SKM-1 (cell line): ENCODE results near the gene SNTG2.

Experiments
- DNase-seq: peaks from one replicate; lab custom pipeline; 2025; ENCODE audit not compliant: unreplicated experiment; lab: John Stamatoyannopoulos, UW

The SNTG2 gene

GRCh38 chr2:951224-952006, 766 bp downstream of the SNTG2 start:
- DNase-seq, result no peak

- no peak for DNase-seq
Measured at GRCh38 chr2:953408-953807, 2.8 kb downstream of the SNTG2 start.

DNA sequence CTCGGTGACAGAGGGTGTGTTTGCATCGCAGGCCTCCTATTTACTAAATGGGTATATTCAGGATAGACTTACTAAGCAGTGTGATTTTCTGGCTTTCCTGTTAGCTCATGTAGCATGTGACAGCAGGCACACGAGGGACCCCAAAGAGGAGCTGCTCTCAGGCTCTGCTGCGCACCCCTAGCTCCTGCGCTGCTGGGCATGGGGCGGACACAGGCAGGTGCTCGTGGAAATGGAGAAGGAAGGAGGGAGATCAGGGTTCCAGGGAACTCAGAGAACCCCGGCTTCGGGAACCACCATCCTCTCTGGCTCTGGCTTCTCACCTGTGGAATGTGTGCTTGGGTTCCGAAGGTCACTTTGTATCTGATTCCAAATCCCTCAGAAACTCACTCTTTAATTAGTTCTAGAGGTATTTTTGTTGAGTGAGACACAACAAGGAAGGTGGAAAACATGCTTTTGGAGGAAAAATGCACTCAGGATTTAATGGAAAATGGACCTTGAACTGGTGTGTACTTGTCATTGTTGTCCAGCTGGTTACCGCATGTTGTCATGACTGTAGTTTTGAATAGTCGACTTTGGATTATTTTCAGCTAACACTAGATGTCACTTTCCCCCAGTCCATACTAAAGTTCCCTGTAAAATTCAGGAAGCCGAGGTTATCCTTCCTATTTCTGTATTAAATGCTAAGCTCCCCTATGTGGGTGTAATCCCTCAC, 3.5 kb downstream of the SNTG2 start:
- DNase-seq, result no peak

- no peak for DNase-seq
Measured at GRCh38 chr2:954687-955000, 4.0 kb downstream of the SNTG2 start.

GRCh38 chr2:955829-956731, 5.4 kb downstream of the SNTG2 start:
- DNase-seq, result no peak

DNA sequence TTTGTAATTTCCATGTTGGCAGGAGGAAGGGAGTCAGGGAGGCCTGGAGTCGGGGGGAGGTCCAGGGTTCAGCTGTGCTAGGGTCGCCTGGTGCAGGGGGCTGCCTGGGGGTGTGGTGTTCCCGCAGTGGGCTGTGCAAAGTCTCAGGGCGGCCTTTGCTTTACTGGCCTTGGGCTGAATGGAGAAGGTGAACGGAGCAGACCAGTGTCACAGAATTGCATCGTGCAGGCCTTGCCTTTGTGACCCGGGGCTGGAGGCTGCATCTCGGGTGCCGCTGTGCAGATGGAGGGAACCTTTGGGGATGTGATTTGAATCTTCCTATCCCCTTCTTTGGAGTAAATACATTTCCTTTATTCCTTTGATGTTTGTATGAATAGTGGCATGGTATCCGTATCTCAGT, 8.8 kb downstream of the SNTG2 start:
- no peak for DNase-seq

- no peak for DNase-seq
Measured at GRCh38 chr2:960061-960736, 9.6 kb downstream of the SNTG2 start.

DNA sequence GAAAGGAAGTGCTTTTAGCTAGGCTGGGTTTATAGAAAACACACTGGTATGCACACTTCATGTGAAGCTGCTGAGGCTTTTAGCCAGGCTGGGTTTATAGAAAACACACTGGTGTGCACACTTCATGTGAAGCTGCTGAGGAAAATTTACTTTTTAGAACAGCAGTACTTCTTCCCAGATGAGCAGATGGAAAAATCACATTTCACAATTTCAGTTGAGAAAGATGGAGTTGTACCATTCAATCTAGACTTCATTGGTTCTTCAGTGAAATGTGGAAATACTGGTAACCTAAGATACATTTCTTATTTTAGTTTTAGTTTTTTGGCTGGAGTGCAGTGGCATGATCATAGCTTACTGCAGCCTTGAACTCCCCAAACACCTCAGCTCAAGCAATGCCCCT, 11.1 kb downstream of the SNTG2 start:
- DNase-seq, result no peak

DNA sequence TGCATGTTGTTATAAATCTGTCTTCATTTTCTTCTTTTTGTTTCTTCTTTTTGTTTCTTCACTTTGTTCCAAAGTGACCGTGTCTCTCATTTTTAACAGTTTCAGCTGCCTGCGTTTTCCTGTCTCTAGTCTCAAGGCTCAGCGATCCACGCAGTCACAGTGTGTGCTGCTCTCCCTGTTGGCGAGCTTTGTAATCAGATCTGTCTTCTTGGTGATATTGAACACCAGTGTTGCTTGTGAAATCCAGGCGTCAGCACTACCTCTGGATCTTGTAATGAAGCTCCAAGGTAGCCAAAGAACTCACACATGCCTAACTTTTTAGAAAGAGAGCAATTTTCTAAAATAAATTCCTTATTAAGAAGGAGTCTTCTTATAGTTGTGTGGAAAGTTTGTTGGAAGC, 13.2 kb downstream of the SNTG2 start:
- no peak for DNase-seq

- DNase-seq, result no peak
Measured at GRCh38 chr2:964562-964961, 13.9 kb downstream of the SNTG2 start.

DNA sequence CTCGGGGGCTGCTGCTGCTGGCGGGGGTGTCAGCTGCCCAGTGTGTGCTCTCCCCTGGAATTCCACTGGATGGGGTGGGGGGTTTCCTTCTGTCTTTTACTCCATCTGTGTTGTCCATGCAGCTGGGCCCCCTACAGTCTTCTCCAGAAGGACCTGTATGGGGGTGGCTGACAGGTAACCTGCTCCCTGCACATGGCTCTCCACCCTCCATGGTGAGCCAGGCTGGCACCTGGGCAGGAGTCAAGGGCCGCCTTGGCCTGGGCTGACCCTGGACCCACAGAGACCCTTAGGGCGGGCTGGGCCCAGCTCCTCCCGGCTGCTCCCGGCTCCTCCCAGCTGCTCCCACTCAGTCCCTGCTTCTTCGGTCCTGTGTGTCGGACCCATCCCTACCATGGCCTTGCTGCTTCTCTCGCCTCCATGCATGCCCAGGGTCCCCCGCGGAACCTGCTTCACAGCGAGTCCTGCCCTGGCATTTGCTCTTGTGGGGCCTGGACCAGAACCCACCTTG, 15.0 kb downstream of the SNTG2 start:
- DNase-seq, result no peak

GRCh38 chr2:973129-973528, 22.5 kb downstream of the SNTG2 start:
- DNase-seq, result no peak

- no peak for DNase-seq
Measured at GRCh38 chr2:974054-974453, 23.4 kb downstream of the SNTG2 start.

DNA sequence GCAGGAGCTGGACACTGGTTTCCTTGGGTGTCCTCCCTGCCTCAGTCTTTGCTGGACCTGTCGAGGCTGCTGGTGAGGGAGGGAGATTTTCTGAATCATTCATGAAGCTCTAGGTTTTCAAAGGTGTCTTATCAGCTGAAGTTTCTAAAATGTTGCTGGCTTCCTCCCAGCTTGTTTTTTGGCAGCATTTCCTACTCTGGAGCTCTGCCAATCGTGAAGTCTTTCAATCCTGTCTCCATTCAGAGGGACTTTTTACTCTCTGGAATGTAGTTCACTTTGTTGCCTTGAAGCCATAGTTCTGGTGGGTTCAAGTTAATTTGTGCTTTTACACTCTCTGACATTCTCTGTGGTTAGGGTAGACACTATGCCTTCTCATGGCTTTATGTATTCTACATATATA, 23.9 kb downstream of the SNTG2 start:
- no peak for DNase-seq

DNA sequence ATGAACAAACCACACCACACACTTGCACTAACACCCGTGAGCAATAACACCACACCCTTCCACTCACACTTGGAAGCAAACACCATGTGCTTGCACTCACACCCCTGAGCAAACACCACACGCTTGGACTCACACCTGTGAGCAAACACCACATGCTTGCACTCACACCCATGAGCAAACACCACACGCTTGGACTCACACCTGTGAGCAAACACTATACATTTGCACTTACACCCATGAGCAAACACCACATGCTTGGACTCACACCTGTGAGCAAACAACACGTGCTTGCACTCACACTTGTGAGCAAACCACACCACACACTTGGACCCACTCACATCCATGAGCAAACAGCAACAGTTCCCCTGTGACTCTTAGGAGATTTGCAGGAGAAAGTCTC, 24.4 kb downstream of the SNTG2 start:
- no peak for DNase-seq

DNA sequence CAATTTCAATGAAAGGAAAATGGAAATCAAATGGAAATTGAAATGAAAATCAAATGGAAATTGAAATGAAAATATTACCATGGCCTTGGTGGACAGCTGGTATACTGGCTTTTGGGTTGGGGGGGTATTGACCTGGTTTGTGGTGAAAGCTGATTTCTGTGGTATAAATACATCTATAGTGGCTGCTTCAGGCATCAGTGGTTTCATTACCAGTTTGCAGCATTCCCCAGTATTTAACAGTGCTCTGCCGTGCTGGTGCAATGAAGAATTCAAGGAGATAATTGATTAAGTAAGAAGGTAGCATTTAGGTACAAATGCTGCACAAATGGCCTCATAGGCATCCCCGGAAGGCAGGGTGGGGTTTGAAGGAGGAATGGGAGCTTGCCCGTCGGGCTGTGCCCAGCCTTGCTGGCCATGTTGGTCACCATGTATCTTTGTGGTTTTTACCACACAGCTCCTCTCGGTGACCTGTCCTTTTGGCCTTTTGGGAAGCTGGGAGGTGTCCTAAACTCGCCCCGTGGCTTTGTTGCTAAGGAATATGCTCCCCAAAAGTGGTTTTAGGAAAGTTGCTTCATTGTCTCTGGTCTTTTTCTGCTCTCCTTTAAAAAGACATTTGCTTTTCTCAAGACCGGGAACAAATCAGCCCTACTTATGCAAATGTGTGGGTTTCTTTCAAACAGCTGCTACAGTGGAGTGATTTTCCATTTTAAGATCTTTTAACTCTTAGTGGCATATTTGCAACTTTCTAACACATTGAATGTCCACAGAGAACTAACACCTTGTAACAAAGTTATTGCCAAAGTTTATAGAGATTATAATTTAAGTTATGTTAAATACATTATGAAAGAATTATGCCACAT, 28.6 kb downstream of the SNTG2 start:
- no peak for DNase-seq

- DNase-seq, result no peak
Measured at GRCh38 chr2:980176-980575, 29.5 kb downstream of the SNTG2 start.

DNA sequence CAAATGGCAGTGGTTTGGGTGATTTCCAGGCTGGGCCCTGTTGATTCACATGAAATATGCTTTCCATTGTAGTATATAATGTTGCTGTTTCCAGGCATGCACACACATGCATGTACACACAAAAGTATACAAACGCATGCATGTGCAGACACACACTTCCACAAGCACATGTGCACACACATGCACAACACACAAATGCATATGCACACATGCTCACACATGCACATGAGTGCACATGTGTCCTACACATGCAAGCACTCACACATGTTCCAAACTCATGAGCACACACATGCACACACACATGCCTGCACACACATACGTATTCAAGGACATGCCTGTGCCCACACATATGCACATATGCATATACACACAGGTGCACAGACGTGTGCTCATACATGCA, 30.6 kb downstream of the SNTG2 start:
- no peak for DNase-seq

- no peak for DNase-seq
Measured at GRCh38 chr2:981759-982158, 31.1 kb downstream of the SNTG2 start.

DNA sequence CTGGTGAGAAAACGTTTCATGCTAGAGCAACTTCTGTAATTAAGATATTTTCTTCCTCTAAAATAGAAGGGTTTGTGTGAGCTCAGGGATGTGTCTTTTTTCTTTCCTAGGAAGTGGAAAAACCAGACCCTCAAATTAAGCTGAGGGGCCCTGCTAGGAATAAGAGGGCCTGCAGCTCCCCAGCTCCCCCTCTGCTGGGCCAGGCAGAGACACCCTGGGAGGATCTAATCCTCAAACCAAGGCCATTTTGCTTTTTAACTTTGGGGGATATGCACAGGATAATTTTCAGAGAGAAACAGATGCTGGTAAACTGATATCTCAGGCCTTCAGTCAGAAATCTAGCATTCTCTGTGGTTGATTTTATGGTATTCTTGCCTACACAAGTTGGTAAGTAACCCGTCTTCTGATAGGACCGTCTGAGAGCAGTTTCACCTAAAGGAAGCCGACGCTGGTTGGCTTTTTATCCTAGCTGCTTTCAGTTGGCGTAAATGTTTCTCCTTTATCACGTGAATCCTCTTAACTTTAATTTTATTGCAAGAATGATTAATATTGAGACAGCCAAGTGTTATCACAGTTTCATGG, 34.8 kb downstream of the SNTG2 start:
- no peak for DNase-seq
